ENCODE measurements around the gene CDC42BPG.
A peak's percentile ranks its signal among the peaks of the same experiment; 100 is the strongest.

CDC42BPG gene

DNA sequence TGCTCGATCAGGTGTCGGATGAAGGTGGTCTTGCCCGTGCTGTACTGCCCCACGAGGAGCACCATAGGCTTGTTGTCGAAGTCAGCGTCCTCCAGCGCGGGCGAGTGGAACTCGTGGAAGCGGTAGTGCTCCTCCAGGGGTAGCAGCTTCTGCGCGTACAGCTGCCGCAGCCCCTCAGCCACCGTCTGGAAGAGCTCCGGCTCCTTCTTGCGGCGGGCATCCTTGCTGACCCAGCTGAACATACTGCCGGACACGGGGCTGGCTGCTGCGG, 33.7 kb upstream of the CDC42BPG start:
- DNase-seq (ENCODE audit: low read depth), result no peak
- Histone ChIP-seq H3K36me3 (ENCODE audit: control insufficient read depth, insufficient read depth, low read length, severe bottlenecking) (peaks cover 9% of the 10 kb centered on the region), H3K4me1 (ENCODE audit: control insufficient read depth, insufficient read depth, low read length) (peaks cover 52% of the 10 kb centered on the region), H3K27me3 (replicated peaks; ENCODE audit: control insufficient read depth, insufficient read depth, low read length) (no peaks in the 10 kb centered on the region), H3K4me3 (ENCODE audit: low read length) (peak overlapping the region; percentile 86), H3K9ac (ENCODE audit: low read length) (peak overlapping the region; percentile 88), H3K9me3 (ENCODE audit: control insufficient read depth, low read length) (no peaks in the 10 kb centered on the region)

DNA sequence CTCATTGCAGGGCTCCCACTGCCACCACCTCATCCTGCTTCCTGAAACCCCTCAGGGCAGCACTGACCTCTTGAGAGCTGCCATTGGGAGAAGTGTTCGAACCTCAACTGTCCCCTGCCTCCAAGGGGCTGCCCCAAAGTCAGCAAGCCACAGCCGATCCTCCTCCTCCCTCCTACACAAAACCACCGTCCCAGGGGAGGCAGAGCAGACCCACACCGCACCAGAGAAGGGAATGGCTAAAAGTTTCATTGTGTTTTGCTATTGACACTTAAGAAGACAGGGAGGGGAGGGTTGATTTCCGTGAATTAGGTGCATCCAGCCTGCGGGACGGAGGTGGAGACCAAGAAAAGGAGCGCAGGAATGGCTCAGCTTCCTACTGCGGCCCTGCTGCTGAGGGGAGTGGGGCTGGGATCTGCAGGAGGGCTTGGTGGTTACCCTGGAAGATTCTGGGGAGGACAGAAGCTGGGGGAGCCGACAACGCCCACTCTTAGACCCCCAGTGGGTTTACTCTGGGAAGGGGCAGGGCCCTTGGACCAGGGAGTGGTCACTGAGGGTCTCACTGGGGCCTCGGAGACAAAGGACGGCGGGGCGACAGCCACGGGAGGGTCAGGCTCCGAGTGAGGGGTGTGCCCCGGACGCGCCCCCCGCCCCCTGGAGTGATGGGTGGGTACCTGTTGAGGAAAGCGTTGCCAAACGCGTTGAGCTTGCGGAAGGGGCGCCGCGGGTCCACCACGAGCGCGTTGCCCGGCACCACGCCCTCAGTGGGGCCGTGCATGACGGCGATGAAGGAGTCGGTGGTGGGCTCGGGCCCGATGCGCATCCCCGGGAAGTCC, 33.2 kb upstream of the CDC42BPG start:
- DNase-seq (ENCODE audit: low read depth), result peak; percentile 46
- peaks cover 54% of the 10 kb centered on the region for H3K4me1 ChIP-seq (ENCODE audit: control insufficient read depth, insufficient read depth, low read length)
- H3K27me3 ChIP-seq (replicated peaks; ENCODE audit: control insufficient read depth, insufficient read depth, low read length), result no peaks in the 10 kb centered on the region
- peaks cover 14% of the 10 kb centered on the region for H3K36me3 ChIP-seq (ENCODE audit: control insufficient read depth, insufficient read depth, low read length, severe bottlenecking)
- H3K4me3 ChIP-seq (ENCODE audit: low read length), result peak overlapping the region; percentile 86
- no peaks in the 10 kb centered on the region for H3K9me3 ChIP-seq (ENCODE audit: control insufficient read depth, low read length)
- H3K9ac ChIP-seq (ENCODE audit: low read length), result peak overlapping the region; percentile 88

DNA sequence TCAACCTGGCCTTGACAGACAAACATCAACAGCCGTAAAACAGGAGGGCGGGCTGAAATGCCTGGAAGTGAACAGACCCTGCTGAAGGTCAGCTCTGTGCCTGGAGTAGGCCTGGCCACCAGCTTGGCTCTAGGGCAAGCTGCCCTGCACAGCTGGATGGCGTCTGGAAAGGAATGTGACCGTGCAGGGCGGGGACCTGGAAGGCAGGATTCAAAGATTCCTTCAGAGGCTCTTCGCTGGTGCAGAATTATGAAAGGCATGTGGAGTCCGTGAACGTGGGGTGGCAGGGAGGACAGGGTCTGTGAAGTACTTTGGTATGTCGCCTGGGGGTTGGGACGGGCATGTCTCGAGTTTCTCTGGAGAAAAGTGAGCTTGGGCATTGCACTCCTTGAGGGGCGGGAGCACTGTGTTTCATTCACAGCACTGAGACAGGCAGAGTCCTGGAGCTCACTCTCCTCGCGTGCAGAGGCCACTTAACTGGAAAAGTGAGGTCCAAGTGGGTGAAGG, 32.4 kb upstream of the CDC42BPG start:
- peaks cover 54% of the 10 kb centered on the region for H3K4me1 ChIP-seq (ENCODE audit: control insufficient read depth, insufficient read depth, low read length)
- H3K9me3 ChIP-seq (ENCODE audit: control insufficient read depth, low read length), result no peaks in the 10 kb centered on the region
- H3K4me3 ChIP-seq (ENCODE audit: low read length), result peak overlapping the region; percentile 86
- peaks cover 19% of the 10 kb centered on the region for H3K36me3 ChIP-seq (ENCODE audit: control insufficient read depth, insufficient read depth, low read length, severe bottlenecking)
- H3K9ac ChIP-seq (ENCODE audit: low read length), result peak overlapping the region; percentile 88
- DNase-seq (ENCODE audit: low read depth), result peak; percentile 92
- no peaks in the 10 kb centered on the region for H3K27me3 ChIP-seq (replicated peaks; ENCODE audit: control insufficient read depth, insufficient read depth, low read length)

- Histone ChIP-seq H3K27me3 (replicated peaks; ENCODE audit: control insufficient read depth, insufficient read depth, low read length) (no peaks in the 10 kb centered on the region), H3K9ac (ENCODE audit: low read length) (peak overlapping the region; percentile 88), H3K4me3 (ENCODE audit: low read length) (peak overlapping the region; percentile 86)
Observed at GRCh38 chr11:64876229-64876750, 31.8 kb upstream of the CDC42BPG start.

GRCh38 chr11:64875369-64876228, 31.1 kb upstream of the CDC42BPG start:
- no peaks in the 10 kb centered on the region for H3K9me3 ChIP-seq (ENCODE audit: control insufficient read depth, low read length)
- peaks cover 28% of the 10 kb centered on the region for H3K36me3 ChIP-seq (ENCODE audit: control insufficient read depth, insufficient read depth, low read length, severe bottlenecking)
- no peaks in the 10 kb centered on the region for H3K27me3 ChIP-seq (replicated peaks; ENCODE audit: control insufficient read depth, insufficient read depth, low read length)
- peak overlapping the region; percentile 86 for H3K4me3 ChIP-seq (ENCODE audit: low read length)
- peaks cover 55% of the 10 kb centered on the region for H3K4me1 ChIP-seq (ENCODE audit: control insufficient read depth, insufficient read depth, low read length)
- DNase-seq (ENCODE audit: low read depth), result no peak
- peak overlapping the region; percentile 88 for H3K9ac ChIP-seq (ENCODE audit: low read length)

More at GRCh38 chr11:64876229-64876750, 31.8 kb upstream of the CDC42BPG start:
- Histone ChIP-seq H3K4me1 (ENCODE audit: control insufficient read depth, insufficient read depth, low read length) (peaks cover 54% of the 10 kb centered on the region), H3K9me3 (ENCODE audit: control insufficient read depth, low read length) (no peaks in the 10 kb centered on the region), H3K36me3 (ENCODE audit: control insufficient read depth, insufficient read depth, low read length, severe bottlenecking) (peaks cover 25% of the 10 kb centered on the region)
- no peak for DNase-seq (ENCODE audit: low read depth)

DNA sequence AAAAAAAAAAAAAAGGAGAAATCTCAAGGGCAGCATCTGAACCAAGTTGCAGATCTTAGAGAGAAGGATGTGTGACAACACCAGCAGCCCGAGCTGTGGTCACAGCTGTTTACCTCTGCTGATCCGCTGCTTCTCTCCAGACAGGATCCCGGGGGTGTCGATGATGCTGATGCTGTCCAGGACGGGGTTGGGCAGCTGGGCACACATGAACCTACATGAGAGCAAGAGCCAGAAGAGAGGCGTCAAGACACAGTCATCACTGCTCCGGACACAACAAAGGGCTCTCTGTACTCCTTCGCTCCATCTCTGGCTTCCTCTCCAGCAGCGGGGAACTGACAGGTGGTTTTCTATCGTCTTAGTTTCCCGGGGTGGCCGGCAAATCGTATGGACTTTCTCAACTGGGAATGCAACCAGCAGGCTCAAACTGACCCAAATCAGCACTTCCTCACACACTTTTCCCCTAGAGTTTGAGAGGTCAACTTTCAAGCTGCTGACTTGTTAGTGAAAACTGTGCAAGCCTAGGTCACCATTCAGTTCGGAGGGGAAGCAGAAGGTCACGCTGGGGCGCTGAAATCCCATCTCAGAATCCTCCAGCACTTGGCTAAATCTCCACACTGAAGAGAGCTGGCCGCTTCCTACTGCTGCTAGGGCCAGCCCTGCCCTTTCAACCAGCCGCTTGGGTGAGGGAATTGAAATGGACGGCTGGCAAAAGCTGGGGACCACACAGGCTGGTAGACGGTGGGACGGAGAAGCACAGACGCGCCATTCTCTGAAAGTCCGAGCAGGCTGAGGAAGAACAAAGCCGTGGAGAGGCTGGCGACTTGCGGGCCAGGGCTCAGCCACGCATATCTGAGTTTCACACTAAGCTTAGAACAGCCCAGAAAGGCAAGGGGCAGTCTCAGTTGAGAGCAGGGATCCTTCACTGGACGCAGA, 30.1 kb upstream of the CDC42BPG start:
- Histone ChIP-seq H3K36me3 (ENCODE audit: control insufficient read depth, insufficient read depth, low read length, severe bottlenecking) (peaks cover 28% of the 10 kb centered on the region), H3K4me1 (ENCODE audit: control insufficient read depth, insufficient read depth, low read length) (peaks cover 55% of the 10 kb centered on the region), H3K4me3 (ENCODE audit: low read length) (no peak overlapping the region), H3K9ac (ENCODE audit: low read length) (no peak overlapping the region), H3K27me3 (replicated peaks; ENCODE audit: control insufficient read depth, insufficient read depth, low read length) (no peaks in the 10 kb centered on the region), H3K9me3 (ENCODE audit: control insufficient read depth, low read length) (no peaks in the 10 kb centered on the region)
- no peak for DNase-seq (ENCODE audit: low read depth)

- Histone ChIP-seq H3K9ac (ENCODE audit: low read length) (no peak overlapping the region), H3K36me3 (ENCODE audit: control insufficient read depth, insufficient read depth, low read length, severe bottlenecking) (peaks cover 36% of the 10 kb centered on the region), H3K4me1 (ENCODE audit: control insufficient read depth, insufficient read depth, low read length) (peaks cover 61% of the 10 kb centered on the region)
Observed at GRCh38 chr11:64872790-64873488, 28.5 kb upstream of the CDC42BPG start.

DNA sequence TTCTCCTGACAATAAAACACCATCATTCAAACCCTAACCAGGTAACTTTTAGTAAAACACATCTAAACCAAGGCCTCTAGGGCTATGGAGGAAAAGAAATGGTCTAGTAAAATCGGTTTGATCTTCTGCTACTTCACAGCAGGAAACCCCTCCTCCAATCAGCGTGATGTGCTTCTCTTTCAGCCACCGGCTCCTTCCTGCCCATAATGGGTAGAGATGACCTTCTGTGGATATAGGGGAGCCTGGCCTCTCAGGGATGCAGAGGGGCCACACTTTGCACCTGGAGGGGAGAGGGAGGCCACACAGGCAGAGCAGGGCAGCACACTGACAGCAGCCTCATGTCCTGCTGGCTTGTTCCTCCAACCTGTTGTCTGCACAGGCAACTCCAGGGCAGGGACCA, 27.0 kb upstream of the CDC42BPG start:
- Histone ChIP-seq H3K36me3 (ENCODE audit: control insufficient read depth, insufficient read depth, low read length, severe bottlenecking) (peaks cover 38% of the 10 kb centered on the region), H3K9me3 (ENCODE audit: control insufficient read depth, low read length) (no peaks in the 10 kb centered on the region), H3K4me3 (ENCODE audit: low read length) (no peak overlapping the region), H3K4me1 (ENCODE audit: control insufficient read depth, insufficient read depth, low read length) (peaks cover 53% of the 10 kb centered on the region), H3K27me3 (replicated peaks; ENCODE audit: control insufficient read depth, insufficient read depth, low read length) (no peaks in the 10 kb centered on the region), H3K9ac (ENCODE audit: low read length) (no peak overlapping the region)
- DNase-seq (ENCODE audit: low read depth), result no peak

More at GRCh38 chr11:64872790-64873488, 28.5 kb upstream of the CDC42BPG start:
- DNase-seq (ENCODE audit: low read depth), result no peak
- no peaks in the 10 kb centered on the region for H3K9me3 ChIP-seq (ENCODE audit: control insufficient read depth, low read length)
- no peaks in the 10 kb centered on the region for H3K27me3 ChIP-seq (replicated peaks; ENCODE audit: control insufficient read depth, insufficient read depth, low read length)
- no peak overlapping the region for H3K4me3 ChIP-seq (ENCODE audit: low read length)

DNA sequence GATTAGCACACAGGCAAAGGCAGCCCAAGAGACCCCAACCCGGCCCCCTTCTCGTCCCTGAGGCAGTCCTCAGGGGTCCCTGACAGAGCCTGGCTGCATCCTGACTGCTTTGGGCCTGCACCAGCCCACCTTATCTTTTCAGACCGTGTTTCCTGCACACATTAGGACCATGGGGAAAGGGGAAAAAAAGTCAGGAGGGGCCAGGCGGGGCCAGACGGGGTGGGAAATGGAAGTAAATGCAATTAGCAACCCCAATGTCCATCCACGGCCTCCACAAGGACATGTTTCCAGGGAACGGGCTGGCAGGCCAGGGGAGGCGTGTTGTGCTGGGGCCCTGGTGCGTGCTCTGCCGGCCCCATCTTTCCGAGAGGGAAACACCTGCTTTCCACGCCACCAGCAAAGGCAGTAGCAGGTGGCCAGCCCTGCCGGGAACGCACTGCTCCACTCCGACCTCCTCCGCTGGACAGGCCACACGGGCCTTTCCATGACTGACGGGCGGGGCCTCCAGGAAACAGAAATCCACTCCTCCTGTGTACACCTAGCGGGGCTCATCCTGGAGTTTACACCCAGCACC, 26.5 kb upstream of the CDC42BPG start:
- Histone ChIP-seq H3K4me3 (ENCODE audit: low read length) (no peak overlapping the region), H3K9ac (ENCODE audit: low read length) (peak overlapping the region; percentile 4), H3K4me1 (ENCODE audit: control insufficient read depth, insufficient read depth, low read length) (peaks cover 52% of the 10 kb centered on the region), H3K36me3 (ENCODE audit: control insufficient read depth, insufficient read depth, low read length, severe bottlenecking) (peaks cover 38% of the 10 kb centered on the region), H3K9me3 (ENCODE audit: control insufficient read depth, low read length) (no peaks in the 10 kb centered on the region), H3K27me3 (replicated peaks; ENCODE audit: control insufficient read depth, insufficient read depth, low read length) (no peaks in the 10 kb centered on the region)
- DNase-seq (ENCODE audit: low read depth), result no peak

Data from adipocyte (in vitro differentiated cells).